GM21786 (cell line): ENCODE results near the gene COL4A1.

Source experiments
- ATAC-seq: cut with Tn5 transposase; IDR thresholded peaks from one replicate; pipeline ENCODE4 v1.9.1; 2021; ENCODE audit not compliant: unreplicated experiment

Gene COL4A1

GRCh38 chr13:110099922-110100321 is 207.0 kb downstream of the COL4A1 start:
- ATAC-seq, result no peak
